Head of caudate nucleus (tissue), 42 donors: ENCODE data around the gene FOXG1.

Experiments used
- DNase-seq, 42 donors: peaks; one replicate each; pipeline versions ENCODE4 v3.0.0 to v3.0.0-alpha.2; 2020 to 2021; ENCODE audit warnings: mixed read lengths in 7 of 42
- intact Hi-C: fragments of 100-400 bp; cut with DNase I; formaldehyde crosslinking; loops from one replicate; pipeline ENCODE4 v1.15.0; 2022

The FOXG1 gene

DNA sequence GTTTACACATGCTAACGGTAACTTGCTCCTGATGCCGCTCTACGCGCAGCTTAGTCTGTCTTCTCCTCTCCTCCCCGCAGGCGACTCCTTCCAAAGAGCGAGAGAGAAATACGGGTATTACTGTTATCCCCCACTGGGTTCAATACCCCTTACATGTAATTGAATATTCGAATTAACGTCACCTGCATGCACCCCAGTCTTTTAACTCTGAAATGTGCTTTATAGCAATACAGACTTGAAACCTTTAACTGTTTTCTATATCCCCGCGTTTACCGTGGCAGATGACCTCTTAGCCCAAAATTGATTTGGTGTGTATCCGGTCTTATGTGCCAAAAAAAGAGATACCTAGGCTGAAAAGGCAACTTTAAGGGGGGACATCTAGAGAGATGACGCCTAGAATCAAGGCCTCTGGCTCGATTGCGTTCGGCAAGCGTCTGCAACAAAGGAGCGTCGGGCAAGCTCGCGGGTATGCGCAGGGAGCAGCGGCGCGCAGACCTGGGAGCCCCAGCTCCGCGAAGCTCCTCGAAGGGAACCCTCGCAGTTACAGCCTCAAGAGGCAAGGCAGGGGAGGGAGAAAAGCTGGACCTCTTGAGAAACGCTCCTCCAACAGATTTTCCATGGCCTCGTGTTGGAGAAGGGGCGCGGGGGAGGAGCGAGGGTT is 6.8 kb upstream of the FOXG1 start:
- peak in 23 of 42 donors; percentile 30 to 71 (median 48) for DNase-seq
- intact Hi-C loops = loop anchor here (10.0 kb wide), 1 partner anchor 775 kb away; no protein-coding TSS in a partner anchor

DNA sequence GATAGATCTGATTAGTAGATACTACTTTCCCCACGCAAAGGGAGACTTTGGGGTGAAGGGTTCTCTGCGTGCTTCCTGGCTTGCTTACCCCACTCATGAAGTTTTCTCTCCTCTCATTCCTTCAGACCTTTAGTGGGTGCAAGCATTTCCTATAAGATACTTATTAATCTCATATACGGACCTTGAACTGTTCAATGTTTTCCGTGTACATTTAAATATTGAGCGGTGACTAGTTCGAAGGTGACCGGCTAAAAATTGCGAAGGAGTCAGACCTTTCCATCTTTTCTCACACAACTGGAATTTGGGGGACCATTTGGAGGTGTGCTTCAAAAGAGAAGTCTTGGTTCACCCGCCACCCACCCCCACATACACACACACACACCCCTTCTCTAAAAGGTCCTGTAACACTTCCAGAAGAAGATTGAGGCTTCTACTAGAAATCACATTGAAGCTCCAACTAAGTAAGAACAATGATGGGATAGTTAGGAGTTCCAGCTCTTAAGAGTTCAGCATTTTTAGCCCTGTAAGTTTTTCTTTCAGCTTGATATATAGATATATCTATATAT is 6.1 kb upstream of the FOXG1 start:
- intact Hi-C loops = no loop called here
- DNase-seq = no peak

DNA sequence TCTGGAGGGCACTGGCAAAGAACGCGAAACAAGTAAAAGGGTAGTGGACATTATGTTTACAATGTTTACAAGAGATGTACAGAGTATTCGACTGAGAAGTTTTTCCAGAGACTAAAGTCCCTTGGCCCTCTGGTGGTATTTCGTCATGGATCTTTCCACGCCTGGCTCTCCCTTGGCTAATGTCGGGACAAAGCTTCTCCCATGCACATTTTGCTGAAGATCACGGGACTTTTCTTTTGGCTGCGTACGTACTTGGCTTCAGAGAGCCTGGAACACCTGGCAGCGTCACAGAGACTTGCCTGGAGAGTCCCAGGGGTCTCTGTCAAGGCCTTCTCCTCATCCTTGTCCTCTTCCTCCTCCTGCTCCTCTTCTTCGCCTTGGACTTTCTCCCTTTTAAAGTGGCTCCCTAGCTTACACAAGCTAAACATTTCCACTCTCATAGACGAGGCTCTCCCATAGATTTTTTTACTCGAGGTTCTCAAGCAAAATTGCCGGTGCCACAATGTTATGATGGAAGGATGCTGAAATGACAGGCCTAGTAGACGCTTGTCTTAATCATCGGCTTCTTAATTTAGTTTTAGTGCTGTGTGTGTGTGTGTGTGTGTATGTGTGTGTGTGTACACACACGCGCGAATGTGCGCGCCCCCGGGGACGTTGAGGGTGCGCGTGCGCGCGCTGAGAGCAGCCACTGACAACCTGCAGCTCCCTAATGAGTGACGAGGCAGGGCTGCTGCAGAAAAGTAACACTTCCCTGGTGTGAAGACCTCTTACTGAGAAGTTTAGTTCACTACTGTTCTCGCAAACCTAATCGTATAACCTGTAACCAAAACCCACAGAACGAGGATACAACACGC is 4.9 kb upstream of the FOXG1 start:
- DNase-seq = peak in 35 of 42 donors; percentile 49 to 88 (median 75)
- intact Hi-C loops = no loop called here

- peak in 1 of 42 donors; percentile 35 for DNase-seq
- intact Hi-C loops = no loop called here
These were observed 4.2 kb upstream of the FOXG1 start for GRCh38 chr14:28762303-28762954.

- intact Hi-C loops = no loop called here
- peak in 2 of 42 donors; percentile 11 to 42 for DNase-seq
These were observed 3.6 kb upstream of the FOXG1 start for GRCh38 chr14:28762955-28763326.

DNA sequence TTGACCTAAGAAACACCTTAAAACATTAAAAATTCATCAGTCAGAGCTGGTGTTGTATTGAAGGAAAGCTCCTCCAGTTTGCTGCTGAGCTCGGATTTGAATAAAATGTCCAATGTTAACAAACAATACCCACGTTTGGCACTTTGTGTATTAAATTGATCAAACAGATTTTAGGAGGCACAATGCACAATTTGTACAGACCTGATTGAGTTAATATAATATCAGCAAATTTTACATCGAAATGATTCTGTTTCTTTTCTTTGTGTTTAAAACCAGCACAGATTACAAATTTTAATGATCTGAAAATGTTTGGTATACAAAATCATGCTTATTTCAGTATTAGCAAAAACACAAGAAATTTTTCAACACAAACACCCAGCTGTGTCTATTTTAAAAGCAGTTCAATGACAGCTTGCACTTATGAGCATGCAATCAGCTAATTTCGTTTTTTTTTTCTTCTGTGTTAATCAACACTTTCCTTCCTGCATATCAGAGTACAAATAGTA is 2.8 kb upstream of the FOXG1 start:
- DNase-seq = no peak
- intact Hi-C loops = no loop called here

DNA sequence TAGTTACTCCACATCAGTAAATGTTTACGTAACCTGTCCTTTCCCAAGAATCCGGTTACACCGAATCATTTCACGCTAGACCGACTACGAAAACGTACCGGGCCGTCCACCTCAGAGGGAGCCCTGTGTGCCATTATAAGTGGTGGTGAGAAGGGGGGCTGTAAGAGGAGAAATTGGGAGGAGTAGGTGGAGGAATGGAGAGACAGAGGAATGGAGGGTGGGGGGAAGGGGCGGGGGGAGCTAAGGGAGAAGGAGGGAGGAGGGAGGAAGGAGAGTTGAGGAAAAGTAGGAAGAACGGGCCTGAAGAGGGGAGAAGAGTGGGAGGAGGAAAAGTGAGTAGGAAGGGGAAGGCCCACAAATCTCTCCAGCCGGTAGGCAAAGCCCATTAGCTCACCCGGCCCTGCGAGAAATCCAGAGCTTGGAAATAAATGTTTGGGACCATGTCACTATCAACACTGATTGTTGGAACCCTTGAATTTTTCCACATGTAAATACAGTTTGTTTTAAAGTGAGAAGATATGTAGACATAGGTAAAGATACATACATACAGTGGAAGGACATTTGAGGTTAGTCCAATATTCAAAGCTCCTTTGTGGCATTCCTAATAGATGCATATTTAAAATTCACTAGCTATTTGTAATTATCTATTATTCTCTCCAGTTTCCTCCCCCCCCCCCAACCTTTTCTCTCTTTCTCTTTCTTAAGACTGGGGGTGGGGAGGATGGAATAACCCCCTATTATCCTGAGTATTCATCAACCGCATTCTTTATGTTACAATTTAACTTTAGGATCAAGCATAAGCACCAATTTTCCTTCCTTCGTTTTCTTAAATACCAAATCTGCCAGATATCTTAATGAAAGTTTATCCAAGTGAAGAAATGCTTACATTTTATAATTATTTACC is 2.1 kb upstream of the FOXG1 start:
- peak in 8 of 42 donors; percentile 15 to 56 (median 28) for DNase-seq

GRCh38 chr14:28765169-28765830 is 1.3 kb upstream of the FOXG1 start:
- peak in 23 of 42 donors; percentile 35 to 72 (median 53) for DNase-seq
- intact Hi-C loops = no loop called here

More for the DNA sequence above, 2.1 kb upstream of the FOXG1 start:
- intact Hi-C loops = no loop called here

DNA sequence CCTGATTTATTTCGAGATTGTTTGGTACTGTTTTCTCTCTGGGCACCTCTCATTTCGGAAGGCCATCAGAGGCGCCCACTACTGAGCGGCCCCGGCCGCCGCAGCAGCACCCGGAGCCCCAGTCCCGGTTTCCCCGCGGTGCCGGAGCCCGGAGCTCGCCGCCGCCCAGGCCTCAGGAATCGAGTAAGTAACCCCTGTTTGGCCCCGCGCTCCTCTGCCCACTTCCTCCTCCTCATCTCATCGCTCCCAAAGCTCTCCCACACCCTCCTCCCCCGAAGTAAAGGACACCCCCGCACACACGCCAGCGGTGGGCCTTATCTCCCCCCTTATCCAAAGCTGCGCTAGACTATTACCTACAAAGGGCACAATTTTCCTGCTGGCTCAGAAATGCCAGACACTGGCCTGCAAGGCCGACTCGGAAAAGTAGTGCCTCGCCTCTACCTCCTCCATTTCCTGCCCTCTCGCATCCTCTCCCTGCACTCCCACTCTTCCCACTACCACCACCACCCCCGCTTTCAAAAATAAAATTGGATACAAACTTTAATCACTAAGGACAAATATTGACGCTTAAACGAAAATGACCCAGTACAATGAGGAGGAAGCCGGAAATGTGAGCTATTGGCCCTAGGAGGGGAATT is 637 bp upstream of the FOXG1 start:
- DNase-seq = peak in 20 of 42 donors; percentile 25 to 70 (median 49)
- intact Hi-C loops = no loop called here

GRCh38 chr14:28767030-28767852 is 654 bp downstream of the FOXG1 start:
- DNase-seq = peak in 9 of 42 donors; percentile 15 to 48 (median 34)
- intact Hi-C loops = no loop called here

DNA sequence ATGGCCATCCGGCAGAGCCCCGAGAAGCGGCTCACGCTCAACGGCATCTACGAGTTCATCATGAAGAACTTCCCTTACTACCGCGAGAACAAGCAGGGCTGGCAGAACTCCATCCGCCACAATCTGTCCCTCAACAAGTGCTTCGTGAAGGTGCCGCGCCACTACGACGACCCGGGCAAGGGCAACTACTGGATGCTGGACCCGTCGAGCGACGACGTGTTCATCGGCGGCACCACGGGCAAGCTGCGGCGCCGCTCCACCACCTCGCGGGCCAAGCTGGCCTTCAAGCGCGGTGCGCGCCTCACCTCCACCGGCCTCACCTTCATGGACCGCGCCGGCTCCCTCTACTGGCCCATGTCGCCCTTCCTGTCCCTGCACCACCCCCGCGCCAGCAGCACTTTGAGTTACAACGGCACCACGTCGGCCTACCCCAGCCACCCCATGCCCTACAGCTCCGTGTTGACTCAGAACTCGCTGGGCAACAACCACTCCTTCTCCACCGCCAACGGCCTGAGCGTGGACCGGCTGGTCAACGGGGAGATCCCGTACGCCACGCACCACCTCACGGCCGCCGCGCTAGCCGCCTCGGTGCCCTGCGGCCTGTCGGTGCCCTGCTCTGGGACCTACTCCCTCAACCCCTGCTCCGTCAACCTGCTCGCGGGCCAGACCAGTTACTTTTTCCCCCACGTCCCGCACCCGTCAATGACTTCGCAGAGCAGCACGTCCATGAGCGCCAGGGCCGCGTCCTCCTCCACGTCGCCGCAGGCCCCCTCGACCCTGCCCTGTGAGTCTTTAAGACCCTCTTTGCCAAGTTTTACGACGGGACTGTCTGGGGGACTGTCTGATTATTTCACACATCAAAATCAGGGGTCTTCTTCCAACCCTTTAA is 1.5 kb downstream of the FOXG1 start:
- DNase-seq = peak in 23 of 42 donors; percentile 34 to 75 (median 61)
- intact Hi-C loops = no loop called here

- intact Hi-C loops = no loop called here
- DNase-seq = no peak
These were observed 2.8 kb downstream of the FOXG1 start for GRCh38 chr14:28769276-28769880.

DNA sequence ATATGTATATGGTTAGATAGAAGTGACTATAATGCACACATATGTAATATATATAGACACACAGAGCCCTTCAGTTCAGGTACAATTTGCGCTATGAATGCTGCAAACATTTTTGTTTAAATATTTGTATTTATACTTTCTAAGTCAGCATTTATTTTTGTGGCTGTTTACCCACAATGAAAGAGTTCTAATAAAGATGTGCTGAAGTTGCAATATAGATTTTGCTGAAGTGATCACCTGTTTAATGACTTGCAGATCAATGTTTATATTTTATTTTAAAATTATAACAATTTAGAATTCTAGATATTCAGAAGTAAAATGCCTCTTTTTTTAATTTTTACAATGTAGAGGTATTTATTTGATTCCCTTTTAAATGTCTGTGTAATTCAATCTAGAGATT is 3.5 kb downstream of the FOXG1 start:
- intact Hi-C loops = loop anchor here (5.0 kb wide), 1 partner anchor 452 kb away; no protein-coding TSS in a partner anchor
- no peak for DNase-seq

- no peak for DNase-seq
- intact Hi-C loops = loop anchor here (5.0 kb wide), 1 partner anchor 452 kb away; no protein-coding TSS in a partner anchor
These were observed 4.0 kb downstream of the FOXG1 start for GRCh38 chr14:28770630-28771029.

DNA sequence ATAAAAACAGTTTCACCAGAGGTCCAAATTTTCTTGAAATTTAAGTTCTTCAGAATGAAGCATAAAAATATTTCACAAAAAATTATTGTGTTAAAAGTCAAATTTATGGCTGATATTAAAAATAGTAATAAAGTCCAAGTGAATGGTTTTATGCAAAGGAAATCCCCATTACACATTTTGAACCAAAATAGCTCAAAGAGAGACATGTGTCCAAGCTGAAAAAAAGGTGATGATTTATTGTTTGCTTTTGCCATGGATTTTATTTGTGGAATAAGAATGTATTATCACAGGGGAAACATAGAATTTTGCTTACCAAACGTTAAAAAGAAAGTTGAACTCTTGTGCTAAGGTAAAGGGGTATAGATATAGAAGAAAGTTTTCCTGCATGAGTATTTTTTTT is 4.6 kb downstream of the FOXG1 start:
- no peak for DNase-seq
- intact Hi-C loops = loop anchor here (5.0 kb wide), 1 partner anchor 451 kb away; no protein-coding TSS in a partner anchor
